OCI-LY7 (cell line): ENCODE data around the gene WDR3. TPM values are rescaled to one million over a fixed set of nuclear protein-coding genes. Genes with fewer than 3 reads are reported as not detected.

Source experiments
- BruUV-seq: library from RNA; stranded (reverse); fragments of 400-500 nt; replicated peaks from 2 replicates; lab custom pipeline; 2021; lab: Mats Ljungman, UMichigan
- CTCF ChIA-PET: fragments of 300-600 bp; sonication (Branson Sonifier 250); formaldehyde crosslinking; loops from one replicate; lab custom pipeline; 2022; ENCODE audit warnings: antibody characterized with exemption; ENCODE audit not compliant: unreplicated experiment; lab: Charles Lee
- POLR2A ChIA-PET: fragments of 300-600 bp; sonication (Branson Sonifier 250); formaldehyde crosslinking; loops from one replicate; lab custom pipeline; 2022; ENCODE audit warnings: antibody characterized with exemption; lab: Charles Lee
- DNase-seq: peaks from one replicate; pipeline ENCODE4 v3.0.0-alpha.2; 2015; ENCODE audit warnings: low spot score
- H2AFZ ChIP-seq: fragments of 200-600 bp; sonication (generic), shearing (Covaris generic); 2 replicates; pipeline ENCODE4 v1.6.1; 2014; ENCODE audit warnings: mild to moderate bottlenecking, antibody characterized with exemption, low read length, moderate library complexity
- H3K27ac ChIP-seq: fragments of 200-600 bp; sonication (generic); 2 replicates; pipeline ENCODE4 v1.5.1; 2014; ENCODE audit warnings: mixed run types, low read depth, mild to moderate bottlenecking, moderate library complexity, low read length, inconsistent platforms; ENCODE audit not compliant: poor library complexity, severe bottlenecking
- H3K36me3 ChIP-seq: fragments of 200-600 bp; sonication (generic); 2 replicates; pipeline ENCODE4 v1.6.1; 2014; ENCODE audit warnings: mild to moderate bottlenecking, antibody characterized with exemption, low read length, moderate library complexity, mixed read lengths; ENCODE audit not compliant: insufficient read depth
- H3K4me1 ChIP-seq: fragments of 200-600 bp; sonication (generic); 2 replicates; pipeline ENCODE4 v1.5.1; 2014; ENCODE audit warnings: mild to moderate bottlenecking, low read length; ENCODE audit not compliant: insufficient read depth, poor library complexity, severe bottlenecking
- H3K4me2 ChIP-seq: fragments of 200-600 bp; sonication (generic); 2 replicates; pipeline ENCODE4 v1.6.1; 2014; ENCODE audit warnings: mild to moderate bottlenecking, low read length
- H3K4me3 ChIP-seq: fragments of 200-600 bp; sonication (generic); 2 replicates; pipeline ENCODE4 v1.5.1; 2014; ENCODE audit warnings: mild to moderate bottlenecking, low read depth, low read length; ENCODE audit not compliant: poor library complexity, severe bottlenecking
- H3K79me2 ChIP-seq: fragments of 200-600 bp; sonication (generic); 2 replicates; pipeline ENCODE4 v1.6.1; 2016; ENCODE audit warnings: low read depth, mild to moderate bottlenecking, low read length, moderate library complexity, mixed read lengths; ENCODE audit not compliant: insufficient read depth
- H3K9me2 ChIP-seq: fragments of 200-600 bp; sonication (generic); 2 replicates; pipeline ENCODE4 v1.6.1; 2016; ENCODE audit warnings: mild to moderate bottlenecking, low read length, mixed read lengths; ENCODE audit not compliant: insufficient read depth
- H3K9me3 ChIP-seq: fragments of 200-600 bp; sonication (generic); 2 replicates; pipeline ENCODE4 v1.6.1; 2014; ENCODE audit warnings: mild to moderate bottlenecking, mixed run types, low read length, mixed read lengths
- H4K20me1 ChIP-seq: fragments of 200-600 bp; sonication (generic); 2 replicates; pipeline ENCODE4 v1.6.1; 2014; ENCODE audit warnings: mild to moderate bottlenecking, antibody characterized with exemption, low read length, moderate library complexity, mixed read lengths; ENCODE audit not compliant: insufficient read depth
- CTCF ChIP-seq: fragments of 200-600 bp; sonication (generic); conservative IDR thresholded peaks from 2 replicates; pipeline ENCODE4 v1.5.1; 2014; ENCODE audit warnings: mild to moderate bottlenecking, antibody characterized with exemption, low read length, moderate library complexity, mixed read lengths
- EZH2phosphoT487 ChIP-seq: fragments of 200-600 bp; sonication (generic); IDR thresholded peaks from 2 replicates; pipeline ENCODE4 v1.6.1; 2018; ENCODE audit warnings: low read depth, borderline replicate concordance, mild to moderate bottlenecking, mixed run types, antibody characterized with exemption, low read length, moderate library complexity, mixed read lengths
- intact Hi-C: fragments of 100-400 bp; cut with micrococcal nuclease; formaldehyde crosslinking; loops from one replicate; pipeline ENCODE4 v1.10.0; 2022; ENCODE audit not compliant: unreplicated experiment
- total RNA-seq, 2 experiments: library from RNA; depleted of rRNA in 1 of 2; stranded (reverse); fragments of >200 nt in 1 of 2; shearing (Covaris generic) in 1 of 2; gene quantifications; 2 replicates each; pipeline ENCODE4 v1.2.3, GENCODE V29; 2014 to 2022

The WDR3 gene
- total RNA-seq, 2 experiments from 2014 or later: 23.1 to 31.4 TPM

- Histone ChIP-seq H3K9me3 (no peaks in the 10 kb centered on the region), H4K20me1 (no peaks in the 10 kb centered on the region), H3K4me1 (no peaks in the 10 kb centered on the region), H3K4me3 (no peak overlapping the region), H3K79me2 (no peaks in the 10 kb centered on the region), H2AFZ (no peak overlapping the region), H3K27ac (no peak overlapping the region), H3K4me2 (no peak overlapping the region), H3K9me2 (no peaks in the 10 kb centered on the region), H3K36me3 (peaks cover 45% of the 10 kb centered on the region)
- BruUV-seq: no TSS peak
- intact Hi-C loops: no loop called here
- ChIA-PET CTCF (no interaction called here), POLR2A (interaction anchor here (2.7 kb wide), 1 partner anchor 10 kb away, joined by 15 read pairs; no protein-coding TSS in a partner anchor)
- TF ChIP-seq EZH2phosphoT487: no peak
- TF ChIP-seq CTCF: no peak
- DNase-seq: no peak
Measured at GRCh38 chr1:117905019-117905418, 24.5 kb upstream of the WDR3 start.

- no peak overlapping the region for H3K27ac ChIP-seq
- no peaks in the 10 kb centered on the region for H3K4me1 ChIP-seq
- ChIA-PET CTCF (no interaction called here), POLR2A (interaction anchor here (0.7 to 1.2 kb wide), 3 partner anchors 13 to 15 kb away, joined by 3 read pairs; no protein-coding TSS in a partner anchor)
- no peaks in the 10 kb centered on the region for H3K9me3 ChIP-seq
- no peak overlapping the region for H2AFZ ChIP-seq
- H3K4me2 ChIP-seq: no peak overlapping the region
- H3K9me2 ChIP-seq: no peaks in the 10 kb centered on the region
- BruUV-seq: no TSS peak
- H3K36me3 ChIP-seq: peaks cover 66% of the 10 kb centered on the region
- intact Hi-C loops: no loop called here
- no peak for TF ChIP-seq CTCF
- TF ChIP-seq EZH2phosphoT487: no peak
- H3K4me3 ChIP-seq: no peak overlapping the region
- H4K20me1 ChIP-seq: no peaks in the 10 kb centered on the region
- H3K79me2 ChIP-seq: no peaks in the 10 kb centered on the region
- no peak for DNase-seq
Measured at GRCh38 chr1:117911051-117911450, 18.5 kb upstream of the WDR3 start.

- TF ChIP-seq EZH2phosphoT487: no peak
- TF ChIP-seq CTCF: no peak
- H3K9me2 ChIP-seq: no peaks in the 10 kb centered on the region
- no peaks in the 10 kb centered on the region for H3K9me3 ChIP-seq
- no peak overlapping the region for H3K4me2 ChIP-seq
- peaks cover 48% of the 10 kb centered on the region for H3K36me3 ChIP-seq
- intact Hi-C loops: no loop called here
- no peak overlapping the region for H2AFZ ChIP-seq
- BruUV-seq: no TSS peak
- H3K4me1 ChIP-seq: no peaks in the 10 kb centered on the region
- no peak overlapping the region for H3K4me3 ChIP-seq
- H3K79me2 ChIP-seq: no peaks in the 10 kb centered on the region
- CTCF ChIA-PET: no interaction called here
- no peak for DNase-seq
- no peaks in the 10 kb centered on the region for H4K20me1 ChIP-seq
- POLR2A ChIA-PET: interaction anchor here (0.7 to 1.2 kb wide), 2 partner anchors 9 to 11 kb away, joined by 3 read pairs; partner anchors contain the start of genes GDAP2 and WDR3
- H3K27ac ChIP-seq: no peak overlapping the region
Measured at GRCh38 chr1:117919376-117919775, 10.2 kb upstream of the WDR3 start.
